ENCODE results near the gene RPA1. TPM values are rescaled to one million over a fixed set of nuclear protein-coding genes. Genes with fewer than 3 reads are reported as not detected.

Gene RPA1
- total and polyA plus RNA-seq, 2 experiments from 2014 or later: 50.0 to 78.9 TPM

GRCh38 chr17:1878419-1879121 lies 48.8 kb downstream of the RPA1 start:
- H3K4me1 ChIP-seq (ENCODE audit: low read depth): peaks cover 3% of the 10 kb centered on the region
- peaks cover 34% of the 10 kb centered on the region for H3K36me3 ChIP-seq
- no peaks in the 10 kb centered on the region for H3K27me3 ChIP-seq
- no peaks in the 10 kb centered on the region for H3K9me3 ChIP-seq (ENCODE audit: low read depth)
- TF ChIP-seq CTCF (IDR thresholded peaks at IDR 0.05; ENCODE audit: low read depth, low read length): no peak
- H3K4me3 ChIP-seq: no peak overlapping the region
- peak in 1 of 2 donors; percentile 41 for DNase-seq (ENCODE audit: low read depth in 1 of 2, low spot score in 1 of 2)
- peak overlapping the region; percentile 42 for H3K27ac ChIP-seq

- Histone ChIP-seq H3K27me3 (no peaks in the 10 kb centered on the region), H3K4me1 (ENCODE audit: low read depth) (peaks cover 3% of the 10 kb centered on the region), H3K36me3 (peaks cover 47% of the 10 kb centered on the region), H3K27ac (no peak overlapping the region), H3K9me3 (ENCODE audit: low read depth) (no peaks in the 10 kb centered on the region), H3K4me3 (no peak overlapping the region)
- peak in 1 of 2 donors; percentile 29 for DNase-seq (ENCODE audit: low read depth in 1 of 2, low spot score in 1 of 2)
- no peak for TF ChIP-seq CTCF (IDR thresholded peaks at IDR 0.05; ENCODE audit: low read depth, low read length)
These were observed 51.2 kb downstream of the RPA1 start for GRCh38 chr17:1880851-1881630.

- H3K4me1 ChIP-seq (ENCODE audit: low read depth): peaks cover 3% of the 10 kb centered on the region
- peak; percentile 60 for TF ChIP-seq CTCF (IDR thresholded peaks at IDR 0.05; ENCODE audit: low read depth, low read length)
- H3K36me3 ChIP-seq: peaks cover 37% of the 10 kb centered on the region
- H3K27me3 ChIP-seq: no peaks in the 10 kb centered on the region
- H3K9me3 ChIP-seq (ENCODE audit: low read depth): no peaks in the 10 kb centered on the region
- DNase-seq (ENCODE audit: low read depth in 1 of 2, low spot score in 1 of 2): peak; percentile 59 to 64
- no peak overlapping the region for H3K4me3 ChIP-seq
- H3K27ac ChIP-seq: no peak overlapping the region
These were observed 53.0 kb downstream of the RPA1 start for GRCh38 chr17:1882836-1883235.

GRCh38 chr17:1883536-1883935 lies 53.7 kb downstream of the RPA1 start:
- peaks cover 1% of the 10 kb centered on the region for H3K4me1 ChIP-seq (ENCODE audit: low read depth)
- no peak overlapping the region for H3K27ac ChIP-seq
- peaks cover 34% of the 10 kb centered on the region for H3K36me3 ChIP-seq
- no peak overlapping the region for H3K4me3 ChIP-seq
- no peaks in the 10 kb centered on the region for H3K9me3 ChIP-seq (ENCODE audit: low read depth)
- H3K27me3 ChIP-seq: no peaks in the 10 kb centered on the region
- no peak for TF ChIP-seq CTCF (IDR thresholded peaks at IDR 0.05; ENCODE audit: low read depth, low read length)
- DNase-seq (ENCODE audit: low read depth in 1 of 2, low spot score in 1 of 2): no peak

- no peaks in the 10 kb centered on the region for H3K4me1 ChIP-seq (ENCODE audit: low read depth)
- no peaks in the 10 kb centered on the region for H3K27me3 ChIP-seq
- H3K4me3 ChIP-seq: no peak overlapping the region
- H3K27ac ChIP-seq: no peak overlapping the region
- H3K36me3 ChIP-seq: peaks cover 31% of the 10 kb centered on the region
- no peak for DNase-seq (ENCODE audit: low read depth in 1 of 2, low spot score in 1 of 2)
- no peak for TF ChIP-seq CTCF (IDR thresholded peaks at IDR 0.05; ENCODE audit: low read depth, low read length)
- no peaks in the 10 kb centered on the region for H3K9me3 ChIP-seq (ENCODE audit: low read depth)
These were observed 58.9 kb downstream of the RPA1 start for GRCh38 chr17:1888741-1889140.
